Measurements from ENCODE around the gene CDH12.
"Not testable (repeated sequence)": the region's sequence is repeated elsewhere in the genome, so short reads cannot be mapped to it uniquely, and the experiment has no call there.

Gene CDH12

GRCh38 chr5:22154779-22155178, 698.4 kb downstream of the CDH12 start:
- not testable (repeated sequence) for DNase-seq (ENCODE audit: low read depth in 3 of 3)

GRCh38 chr5:22151801-22152200, 701.3 kb downstream of the CDH12 start:
- DNase-seq (ENCODE audit: low read depth in 3 of 3): not testable (repeated sequence)

- DNase-seq (ENCODE audit: low read depth in 3 of 3): not testable (repeated sequence)
These were observed 712.7 kb downstream of the CDH12 start for GRCh38 chr5:22140418-22140817.

GRCh38 chr5:22139662-22140300, 713.4 kb downstream of the CDH12 start:
- DNase-seq (ENCODE audit: low read depth in 3 of 3): not testable (repeated sequence)

GRCh38 chr5:22111320-22111719, 741.8 kb downstream of the CDH12 start:
- no peak for DNase-seq (ENCODE audit: low read depth in 3 of 3)

- no peak for DNase-seq (ENCODE audit: low read depth in 3 of 3)
These were observed 743.8 kb downstream of the CDH12 start for GRCh38 chr5:22109315-22109714.

GRCh38 chr5:22108545-22108944, 744.6 kb downstream of the CDH12 start:
- DNase-seq (ENCODE audit: low read depth in 3 of 3): no peak

GRCh38 chr5:22102823-22103359, 750.3 kb downstream of the CDH12 start:
- DNase-seq (ENCODE audit: low read depth in 3 of 3): no peak

- DNase-seq (ENCODE audit: low read depth in 3 of 3): no peak
These were observed 764.6 kb downstream of the CDH12 start for GRCh38 chr5:22088517-22088916.

- no peak for DNase-seq (ENCODE audit: low read depth in 3 of 3)
These were observed 773.6 kb downstream of the CDH12 start for GRCh38 chr5:22079566-22079965.

- DNase-seq (ENCODE audit: low read depth in 3 of 3): no peak
These were observed 774.1 kb downstream of the CDH12 start for GRCh38 chr5:22079002-22079401.

- no peak for DNase-seq (ENCODE audit: low read depth in 3 of 3)
These were observed 776.6 kb downstream of the CDH12 start for GRCh38 chr5:22076586-22076985.

- no peak for DNase-seq (ENCODE audit: low read depth in 3 of 3)
These were observed 782.9 kb downstream of the CDH12 start for GRCh38 chr5:22070186-22070728.

GRCh38 chr5:22063717-22064116, 789.4 kb downstream of the CDH12 start:
- no peak for DNase-seq (ENCODE audit: low read depth in 3 of 3)

GRCh38 chr5:22058620-22059019, 794.5 kb downstream of the CDH12 start:
- no peak for DNase-seq (ENCODE audit: low read depth in 3 of 3)

- DNase-seq (ENCODE audit: low read depth in 3 of 3): no peak
These were observed 796.1 kb downstream of the CDH12 start for GRCh38 chr5:22057012-22057411.

- no peak for DNase-seq (ENCODE audit: low read depth in 3 of 3)
These were observed 796.5 kb downstream of the CDH12 start for GRCh38 chr5:22056601-22057000.

GRCh38 chr5:22053195-22053594, 799.9 kb downstream of the CDH12 start:
- no peak for DNase-seq (ENCODE audit: low read depth in 3 of 3)

GRCh38 chr5:22051881-22052280, 801.3 kb downstream of the CDH12 start:
- no peak for DNase-seq (ENCODE audit: low read depth in 3 of 3)

GRCh38 chr5:22050931-22051330, 802.2 kb downstream of the CDH12 start:
- no peak for DNase-seq (ENCODE audit: low read depth in 3 of 3)

- DNase-seq (ENCODE audit: low read depth in 3 of 3): no peak
These were observed 808.9 kb downstream of the CDH12 start for GRCh38 chr5:22044229-22044628.

GRCh38 chr5:22036061-22036460, 817.1 kb downstream of the CDH12 start:
- DNase-seq (ENCODE audit: low read depth in 3 of 3): no peak

GRCh38 chr5:22033066-22033465, 820.1 kb downstream of the CDH12 start:
- no peak for DNase-seq (ENCODE audit: low read depth in 3 of 3)

- no peak for DNase-seq (ENCODE audit: low read depth in 3 of 3)
These were observed 829.4 kb downstream of the CDH12 start for GRCh38 chr5:22023784-22024183.
